Suprapubic skin (tissue), 4 donors: ENCODE results near the gene UGDH. TPM values are rescaled to one million over a fixed set of nuclear protein-coding genes. Genes with fewer than 3 reads are reported as not detected.

Experiments used
- DNase-seq, 2 donors: peaks; one replicate each; pipeline ENCODE4 v3.0.0-alpha.2; 2019; ENCODE audit warnings: low spot score in 2 of 2
- H3K27ac ChIP-seq: fragments of 200-600 bp; sonication (generic); one replicate; pipeline ENCODE4 v1.5.1; 2019
- H3K27me3 ChIP-seq: fragments of 200-600 bp; sonication (generic); one replicate; pipeline ENCODE4 v1.5.1; 2019
- H3K36me3 ChIP-seq: fragments of 200-600 bp; sonication (generic); one replicate; pipeline ENCODE4 v1.5.1; 2019
- H3K4me1 ChIP-seq: fragments of 200-600 bp; sonication (generic); one replicate; pipeline ENCODE4 v1.5.1; 2019
- H3K4me3 ChIP-seq: fragments of 200-600 bp; sonication (generic); one replicate; pipeline ENCODE4 v1.5.1; 2019; ENCODE audit warnings: mild to moderate bottlenecking
- H3K9me3 ChIP-seq: fragments of 200-600 bp; sonication (generic); one replicate; pipeline ENCODE4 v1.5.1; 2019
- CTCF ChIP-seq, 2 donors: fragments of 200-600 bp in 1 of 2; fragments of 450-650 bp in 1 of 2; sonication (generic) in 1 of 2; IDR thresholded peaks; one replicate each; pipeline ENCODE4 v1.5.1; 2016 to 2019; ENCODE audit warnings: antibody characterized with exemption in 2 of 2, mild to moderate bottlenecking in 1 of 2, moderate library complexity in 1 of 2
- EP300 ChIP-seq: sonication (generic); formaldehyde crosslinking; IDR thresholded peaks from one replicate; pipeline ENCODE4 v1.6.1; 2017; ENCODE audit warnings: antibody characterized with exemption
- POLR2A ChIP-seq, 2 donors: fragments of 450-650 bp; IDR thresholded peaks; one replicate each; pipeline ENCODE4 v1.6.1; 2017; ENCODE audit warnings: antibody characterized with exemption in 2 of 2, mild to moderate bottlenecking in 2 of 2, moderate library complexity in 2 of 2
- POLR2AphosphoS5 ChIP-seq, 3 donors: sonication (generic); formaldehyde crosslinking; IDR thresholded peaks; one replicate each; pipeline ENCODE4 v1.6.1; 2017; ENCODE audit warnings: antibody characterized with exemption in 3 of 3
- WGBS: methylation state at CpG from one replicate; pipeline ENCODE4 v1.1.5; 2018; 5-methylcytosine and 5-hydroxymethylcytosine counted together
- total RNA-seq, 4 donors: library from RNA; depleted of rRNA; stranded (reverse); fragments of >200 nt; gene quantifications; one replicate each; pipeline ENCODE4 v1.1.0, GENCODE V29; 2016

The UGDH gene
- total RNA-seq, 4 donors from 2014 or later: 20.6 to 28.7 (median 24.3) TPM

GRCh38 chr4:39502019-39502663 is 25.1 kb downstream of the UGDH start:
- Histone ChIP-seq H3K4me1 (no peaks in the 10 kb centered on the region), H3K27ac (peak overlapping the region; percentile 69), H3K9me3 (no peaks in the 10 kb centered on the region), H3K4me3 (no peak overlapping the region), H3K27me3 (no peaks in the 10 kb centered on the region), H3K36me3 (peaks cover 68% of the 10 kb centered on the region)
- no peak for DNase-seq
- TF ChIP-seq EP300 (no peak), POLR2A (IDR thresholded peaks at IDR 0.05) (no peak)

GRCh38 chr4:39498727-39499020 is 28.6 kb downstream of the UGDH start:
- no peaks in the 10 kb centered on the region for H3K27me3 ChIP-seq
- TF ChIP-seq EP300 (no peak), CTCF (IDR thresholded peaks at IDR 0.05) (no peak), POLR2A (IDR thresholded peaks at IDR 0.05) (no peak), POLR2AphosphoS5 (IDR thresholded peaks at IDR 0.05) (no peak)
- H3K36me3 ChIP-seq: peaks cover 39% of the 10 kb centered on the region
- no peak overlapping the region for H3K27ac ChIP-seq
- DNase-seq: no peak
- H3K4me1 ChIP-seq: no peaks in the 10 kb centered on the region
- H3K9me3 ChIP-seq: no peaks in the 10 kb centered on the region
- no peak overlapping the region for H3K4me3 ChIP-seq

GRCh38 chr4:39497909-39498726 is 29.1 kb downstream of the UGDH start:
- TF ChIP-seq CTCF (IDR thresholded peaks at IDR 0.05) (no peak), POLR2AphosphoS5 (IDR thresholded peaks at IDR 0.05) (no peak), POLR2A (IDR thresholded peaks at IDR 0.05) (no peak), EP300 (no peak)
- DNase-seq: no peak
- Histone ChIP-seq H3K9me3 (no peaks in the 10 kb centered on the region), H3K27me3 (no peaks in the 10 kb centered on the region), H3K4me3 (no peak overlapping the region), H3K4me1 (no peaks in the 10 kb centered on the region), H3K36me3 (peaks cover 33% of the 10 kb centered on the region), H3K27ac (no peak overlapping the region)
- 98% methylated on average over 1 of the region's 1 CpG for WGBS

GRCh38 chr4:39495446-39496213 is 31.6 kb downstream of the UGDH start:
- Histone ChIP-seq H3K4me3 (no peak overlapping the region), H3K36me3 (peaks cover 13% of the 10 kb centered on the region), H3K9me3 (no peaks in the 10 kb centered on the region), H3K4me1 (no peaks in the 10 kb centered on the region), H3K27me3 (no peaks in the 10 kb centered on the region), H3K27ac (no peak overlapping the region)
- TF ChIP-seq POLR2A (IDR thresholded peaks at IDR 0.05) (no peak), CTCF (IDR thresholded peaks at IDR 0.05) (no peak), EP300 (no peak), POLR2AphosphoS5 (IDR thresholded peaks at IDR 0.05) (no peak)
- DNase-seq: no peak
- 56% methylated on average over 4 of the region's 4 CpGs for WGBS

- TF ChIP-seq CTCF (IDR thresholded peaks at IDR 0.05): no peak
- no peak for DNase-seq
- Histone ChIP-seq H3K36me3 (peaks cover 7% of the 10 kb centered on the region), H3K9me3 (no peaks in the 10 kb centered on the region), H3K4me1 (no peaks in the 10 kb centered on the region), H3K27me3 (no peaks in the 10 kb centered on the region), H3K4me3 (no peak overlapping the region), H3K27ac (no peak overlapping the region)
- 71% methylated on average over 1 of the region's 1 CpG for WGBS
These were observed 32.9 kb downstream of the UGDH start for GRCh38 chr4:39494354-39494753.
